GM13976 (cell line): ENCODE results near the gene EP400.
"Not testable (repeated sequence)": the region's sequence is repeated elsewhere in the genome, so short reads cannot be mapped to it uniquely, and the experiment has no call there.

Experiments
- DNase-seq: peaks from one replicate; pipeline ENCODE4 v3.0.0; 2012; ENCODE audit warnings: low spot score
- in situ Hi-C: fragments of 300-500 bp; cut with MboI; formaldehyde crosslinking; loops from one replicate; pipeline ENCODE4 v1.12.0; 2022; ENCODE audit warnings: low sequenced_read_pairs, mixed read lengths, inconsistent platforms; ENCODE audit not compliant: unreplicated experiment
- TF ChIP-seq, protein P1 (sequence below): IDR thresholded peaks from 2 replicates; pipeline ENCODE4 v1.5.1; 2012; ENCODE audit warnings: borderline replicate concordance, mild to moderate bottlenecking; ENCODE audit not compliant: insufficient read depth; ENCODE audit errors: extremely low read depth, missing control alignments, control extremely low read depth

The EP400 gene

DNA sequence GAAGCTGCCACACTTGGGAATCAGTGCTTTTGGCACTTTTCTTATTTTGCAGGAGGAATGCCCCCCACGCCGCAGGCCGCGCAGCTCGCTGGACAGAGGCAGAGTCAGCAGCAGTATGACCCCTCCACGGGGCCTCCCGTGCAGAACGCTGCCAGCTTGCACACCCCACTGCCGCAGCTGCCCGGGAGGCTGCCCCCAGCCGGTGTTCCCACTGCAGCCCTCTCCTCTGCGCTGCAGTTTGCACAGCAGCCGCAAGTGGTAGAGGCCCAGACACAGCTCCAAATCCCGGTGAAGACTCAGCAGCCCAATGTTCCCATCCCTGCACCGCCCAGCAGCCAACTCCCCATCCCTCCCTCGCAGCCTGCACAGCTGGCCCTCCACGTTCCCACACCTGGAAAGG lies 32.3 kb downstream of the EP400 start:
- in situ Hi-C loops: no loop called here
- TF ChIP-seq, protein P1, sequence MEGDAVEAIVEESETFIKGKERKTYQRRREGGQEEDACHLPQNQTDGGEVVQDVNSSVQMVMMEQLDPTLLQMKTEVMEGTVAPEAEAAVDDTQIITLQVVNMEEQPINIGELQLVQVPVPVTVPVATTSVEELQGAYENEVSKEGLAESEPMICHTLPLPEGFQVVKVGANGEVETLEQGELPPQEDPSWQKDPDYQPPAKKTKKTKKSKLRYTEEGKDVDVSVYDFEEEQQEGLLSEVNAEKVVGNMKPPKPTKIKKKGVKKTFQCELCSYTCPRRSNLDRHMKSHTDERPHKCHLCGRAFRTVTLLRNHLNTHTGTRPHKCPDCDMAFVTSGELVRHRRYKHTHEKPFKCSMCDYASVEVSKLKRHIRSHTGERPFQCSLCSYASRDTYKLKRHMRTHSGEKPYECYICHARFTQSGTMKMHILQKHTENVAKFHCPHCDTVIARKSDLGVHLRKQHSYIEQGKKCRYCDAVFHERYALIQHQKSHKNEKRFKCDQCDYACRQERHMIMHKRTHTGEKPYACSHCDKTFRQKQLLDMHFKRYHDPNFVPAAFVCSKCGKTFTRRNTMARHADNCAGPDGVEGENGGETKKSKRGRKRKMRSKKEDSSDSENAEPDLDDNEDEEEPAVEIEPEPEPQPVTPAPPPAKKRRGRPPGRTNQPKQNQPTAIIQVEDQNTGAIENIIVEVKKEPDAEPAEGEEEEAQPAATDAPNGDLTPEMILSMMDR: no peak
- no peak for DNase-seq

DNA sequence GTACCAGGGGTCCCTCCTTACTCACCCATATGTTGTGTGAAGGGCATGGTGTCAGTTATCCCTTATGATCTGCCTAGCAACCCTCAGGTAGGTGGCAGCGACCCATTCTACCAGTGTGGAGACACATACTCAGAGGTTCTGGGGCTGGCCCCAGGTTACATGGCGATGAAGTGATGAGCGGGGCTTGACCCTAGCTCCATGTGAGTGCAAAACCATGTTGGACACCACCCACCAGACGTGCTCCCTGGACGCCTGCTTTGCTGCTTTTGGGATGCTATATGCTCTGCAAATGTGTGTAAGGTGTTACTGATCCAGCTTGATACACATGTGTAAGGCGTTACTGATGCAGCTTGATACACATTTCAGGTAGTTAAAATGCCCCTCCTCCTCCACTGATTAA lies 33.3 kb downstream of the EP400 start:
- TF ChIP-seq, protein P1: no peak
- no peak for DNase-seq
- in situ Hi-C loops: no loop called here

DNA sequence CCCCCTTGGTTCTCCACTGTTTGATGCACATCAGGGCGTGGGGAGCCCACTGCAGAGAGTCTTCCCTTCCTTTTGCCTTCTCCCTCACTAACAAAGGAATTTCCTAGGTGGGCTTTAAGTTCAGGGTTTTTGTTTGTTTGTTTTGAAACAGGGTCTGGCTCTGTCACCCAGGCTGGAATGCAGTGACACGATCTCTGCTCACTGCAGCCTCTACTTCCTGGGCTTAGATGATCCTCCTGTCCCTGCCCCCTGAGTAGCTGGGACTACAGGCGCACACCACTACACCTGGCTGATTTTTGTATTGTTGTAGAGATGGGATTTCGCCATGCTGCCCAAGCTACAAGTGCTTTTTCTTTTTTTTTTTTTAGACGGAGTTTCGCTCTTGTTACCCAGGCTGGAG lies 33.8 kb downstream of the EP400 start:
- in situ Hi-C loops: no loop called here
- no peak for DNase-seq
- TF ChIP-seq, protein P1: no peak

DNA sequence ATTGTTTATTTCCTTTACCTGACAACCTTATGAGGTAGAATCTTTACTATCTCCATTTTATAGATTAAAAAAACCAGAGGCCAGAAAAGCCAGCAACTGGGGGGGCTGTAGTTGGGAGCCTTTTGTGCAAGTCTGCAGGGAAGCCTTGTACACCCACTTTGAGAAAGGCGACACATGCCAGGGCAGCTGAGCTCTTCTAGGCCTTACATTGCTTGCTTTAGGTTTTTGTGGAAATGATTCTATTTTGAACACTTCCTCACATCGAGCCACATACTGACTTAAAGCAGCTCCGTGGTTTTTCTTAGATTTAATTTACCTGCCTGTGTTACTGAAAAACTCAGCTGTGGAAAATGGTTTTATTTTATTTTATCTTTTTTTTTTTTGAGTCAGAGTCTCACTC lies 34.6 kb downstream of the EP400 start:
- in situ Hi-C loops: no loop called here
- no peak for DNase-seq
- TF ChIP-seq, protein P1: no peak

DNA sequence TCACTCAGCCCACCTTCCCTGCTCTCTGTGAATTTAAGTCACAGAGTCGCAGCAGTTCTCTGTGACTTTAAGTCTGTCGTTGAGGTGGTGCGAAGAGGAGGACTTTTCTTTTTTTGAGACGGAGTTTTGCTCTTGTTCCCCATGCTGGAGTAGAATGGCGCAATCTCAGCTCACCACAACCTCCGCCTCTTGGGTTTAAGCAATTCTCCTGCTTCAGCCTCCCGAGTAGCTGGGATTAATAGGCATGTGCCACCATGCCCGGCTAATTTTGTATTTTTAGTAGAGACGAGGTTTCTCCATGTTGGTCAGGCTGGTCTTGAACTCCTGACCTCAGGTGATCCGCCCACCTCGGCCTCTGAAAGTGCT lies 35.8 kb downstream of the EP400 start:
- in situ Hi-C loops, DNase-seq: not testable (repeated sequence)

GRCh38 chr12:131986361-131986760 lies 36.6 kb downstream of the EP400 start:
- DNase-seq: no peak
- in situ Hi-C loops: no loop called here
- TF ChIP-seq, protein P1: no peak

- TF ChIP-seq, protein P1: no peak
- no peak for DNase-seq
- in situ Hi-C loops: no loop called here
Measured at GRCh38 chr12:131986910-131987309, 37.2 kb downstream of the EP400 start.
